IMR-90 (cell line): ENCODE results near the gene PCDHB12. TPM values are rescaled to one million over a fixed set of nuclear protein-coding genes. Genes with fewer than 3 reads are reported as not detected.

ENCODE experiments used
- ATAC-seq: fragments of 200-7000 bp; cut with Tn5 transposase; 2 replicates; pipeline ENCODE4 v1.9.1; 2020; ENCODE audit warnings: low read depth, mild to moderate bottlenecking, moderate library complexity
- BruUV-seq: library from RNA; stranded (reverse); fragments of 400-500 nt; replicated peaks from 2 replicates; lab custom pipeline; 2021; lab: Mats Ljungman, UMichigan
- CTCF ChIA-PET: fragments of 300-600 bp; formaldehyde crosslinking; extraction: SDS; loops from one replicate; lab custom pipeline; 2021; ENCODE audit warnings: antibody characterized with exemption; lab: Yijun Ruan, JAX
- POLR2A ChIA-PET: fragments of 300-600 bp; sonication (Branson Sonifier 250); formaldehyde crosslinking; loops from one replicate; lab custom pipeline; 2022; ENCODE audit warnings: antibody characterized with exemption; ENCODE audit not compliant: unreplicated experiment; lab: Charles Lee
- DNase-seq: peaks from one replicate; pipeline ENCODE4 v3.0.0; 2013
- H2AFZ ChIP-seq: replicated peaks from 2 replicates; pipeline ENCODE3; 2013; ENCODE audit warnings: low read length, mild to moderate bottlenecking; ENCODE audit not compliant: poor library complexity
- H2AK5ac ChIP-seq: 2 replicates; pipeline ENCODE4 v1.6.1; 2013; ENCODE audit warnings: low read depth, low read length, inconsistent platforms
- H2AK9ac ChIP-seq: replicated peaks from 2 replicates; pipeline ENCODE3; 2013; ENCODE audit warnings: mild to moderate bottlenecking, low read depth, low read length, moderate library complexity; ENCODE audit not compliant: poor library complexity
- H2BK120ac ChIP-seq: 2 replicates; pipeline ENCODE4 v1.6.1; 2013; ENCODE audit warnings: low read depth, low read length, inconsistent platforms
- H2BK15ac ChIP-seq: 3 replicates; pipeline ENCODE4 v1.6.1; 2013; ENCODE audit warnings: low read depth, low read length, inconsistent platforms
- H2BK20ac ChIP-seq: 2 replicates; pipeline ENCODE4 v1.6.1; 2013; ENCODE audit warnings: low read depth, mild to moderate bottlenecking, inconsistent platforms, low read length, moderate library complexity
- H2BK5ac ChIP-seq: 2 replicates; pipeline ENCODE4 v1.6.1; 2013; ENCODE audit warnings: mild to moderate bottlenecking, low read depth, low read length, inconsistent platforms; ENCODE audit not compliant: poor library complexity, severe bottlenecking
- H3K14ac ChIP-seq: replicated peaks from 2 replicates; pipeline ENCODE4 v1.6.1; 2013; ENCODE audit warnings: low read depth, low read length, inconsistent platforms
- H3K18ac ChIP-seq: 2 replicates; pipeline ENCODE4 v1.6.1; 2013; ENCODE audit warnings: low read depth, low read length, control low read depth
- H3K23ac ChIP-seq: 2 replicates; pipeline ENCODE4 v1.6.1; 2013; ENCODE audit warnings: low read depth, low read length, inconsistent platforms
- H3K27ac ChIP-seq: 2 replicates; pipeline ENCODE4 v1.5.1; 2013; ENCODE audit warnings: mild to moderate bottlenecking, control low read depth, low read length; ENCODE audit not compliant: insufficient read depth
- H3K27me3 ChIP-seq: 2 replicates; pipeline ENCODE4 v1.6.1; 2013; ENCODE audit warnings: low read length; ENCODE audit not compliant: control insufficient read depth, insufficient read depth
- H3K36me3 ChIP-seq: 2 replicates; pipeline ENCODE4 v1.6.1; 2013; ENCODE audit warnings: low read length, mixed read lengths; ENCODE audit not compliant: control insufficient read depth, insufficient read depth
- H3K4ac ChIP-seq: 2 replicates; pipeline ENCODE4 v1.6.1; 2013; ENCODE audit warnings: low read depth, low read length, inconsistent platforms
- H3K4me1 ChIP-seq: 2 replicates; pipeline ENCODE4 v1.6.1; 2013; ENCODE audit warnings: low read length, mixed read lengths; ENCODE audit not compliant: control insufficient read depth, insufficient read depth
- H3K4me2 ChIP-seq: 2 replicates; pipeline ENCODE4 v1.6.1; 2013; ENCODE audit warnings: low read depth, mild to moderate bottlenecking, control low read depth, low read length, moderate library complexity
- H3K4me3 ChIP-seq: 2 replicates; pipeline ENCODE4 v1.5.1; 2013; ENCODE audit warnings: low read depth, mild to moderate bottlenecking, control low read depth, low read length, moderate library complexity; ENCODE audit not compliant: insufficient read depth
- H3K56ac ChIP-seq: 2 replicates; pipeline ENCODE4 v1.6.1; 2013; ENCODE audit warnings: low read length, inconsistent platforms; ENCODE audit not compliant: insufficient read depth; ENCODE audit errors: extremely low read depth
- H3K79me1 ChIP-seq, 2 experiments: 2 replicates each; pipeline ENCODE4 v1.6.1; 2013; ENCODE audit warnings: low read length in 2 of 2, inconsistent platforms in 1 of 2, low read depth in 1 of 2
- H3K9ac ChIP-seq: 2 replicates; pipeline ENCODE4 v1.6.1; 2013; ENCODE audit warnings: low read depth, low read length, control low read depth
- H3K9me1 ChIP-seq: 2 replicates; pipeline ENCODE4 v1.6.1; 2013; ENCODE audit warnings: low read length, inconsistent platforms; ENCODE audit not compliant: insufficient read depth
- H3K9me3 ChIP-seq: 2 replicates; pipeline ENCODE4 v1.6.1; 2013; ENCODE audit warnings: low read length; ENCODE audit not compliant: control insufficient read depth, insufficient read depth
- H4K20me1 ChIP-seq: 2 replicates; pipeline ENCODE4 v1.6.1; 2013; ENCODE audit warnings: low read length, inconsistent platforms; ENCODE audit not compliant: insufficient read depth
- H4K5ac ChIP-seq: 2 replicates; pipeline ENCODE4 v1.6.1; 2013; ENCODE audit warnings: mild to moderate bottlenecking, low read depth, low read length, control low read depth
- H4K8ac ChIP-seq, 2 experiments: 2 replicates each; pipeline ENCODE4 v1.6.1; 2013; ENCODE audit warnings: low read depth in 2 of 2, low read length in 2 of 2, control low read depth in 1 of 2, inconsistent platforms in 1 of 2
- H4K91ac ChIP-seq: 2 replicates; pipeline ENCODE4 v1.6.1; 2013; ENCODE audit warnings: low read depth, low read length, inconsistent platforms; ENCODE audit not compliant: insufficient read depth
- CEBPB ChIP-seq: IDR thresholded peaks from 2 replicates; pipeline ENCODE4 v1.6.1; 2012; ENCODE audit warnings: low read depth, low read length, improper control_type of control experiment
- CHD1 ChIP-seq: IDR thresholded peaks from 2 replicates; pipeline ENCODE4 v1.6.1; 2012; ENCODE audit warnings: low read depth, low read length, improper control_type of control experiment
- MAFK ChIP-seq: IDR thresholded peaks from 2 replicates; pipeline ENCODE4 v1.6.1; 2012; ENCODE audit warnings: low read depth, low read length, improper control_type of control experiment
- MAZ ChIP-seq: IDR thresholded peaks from 2 replicates; pipeline ENCODE4 v1.6.1; 2012; ENCODE audit warnings: low read depth, mild to moderate bottlenecking, low read length, improper control_type of control experiment, moderate library complexity, borderline replicate concordance
- MXI1 ChIP-seq: IDR thresholded peaks from 2 replicates; pipeline ENCODE4 v1.6.1; 2012; ENCODE audit warnings: low read depth, mild to moderate bottlenecking, low read length, moderate library complexity, borderline replicate concordance
- NFE2L2 ChIP-seq: fragments of 150-350 bp; IDR thresholded peaks from 2 replicates; pipeline ENCODE4 v1.6.1; 2016; ENCODE audit warnings: low read depth, mild to moderate bottlenecking, low read length
- POLR2A ChIP-seq: IDR thresholded peaks from 2 replicates; pipeline ENCODE4 v1.6.1; 2012; ENCODE audit warnings: mild to moderate bottlenecking, low read depth, low read length
- RCOR1 ChIP-seq: IDR thresholded peaks from 2 replicates; pipeline ENCODE4 v1.6.1; 2012; ENCODE audit warnings: mild to moderate bottlenecking, low read length, improper control_type of control experiment; ENCODE audit not compliant: insufficient replicate concordance
- SMC3 ChIP-seq: fragments of 150-350 bp; IDR thresholded peaks from 2 replicates; pipeline ENCODE4 v1.6.1; 2016; ENCODE audit warnings: low read depth, mild to moderate bottlenecking, antibody characterized with exemption, low read length, moderate library complexity
- dilution Hi-C: fragments of 300-500 bp; cut with HindIII; formaldehyde crosslinking; loops from one replicate; pipeline ENCODE4 v1.14.3; 2018; ENCODE audit warnings: low sequenced_read_pairs; ENCODE audit not compliant: unreplicated experiment
- in situ Hi-C: fragments of 300-500 bp; cut with MboI; formaldehyde crosslinking; loops from 3 replicates; pipeline ENCODE4 v1.14.3; 2019; ENCODE audit warnings: low sequenced_read_pairs, inconsistent platforms, mixed read lengths
- intact Hi-C: fragments of 100-400 bp; cut with micrococcal nuclease; formaldehyde crosslinking; loops from 2 replicates; pipeline ENCODE4 v1.10.0; 2022
- polyA plus RNA-seq, 3 experiments: library from polyadenylated mRNA; depleted of rRNA; stranded (reverse); fragments of >200 nt; gene quantifications; 2 replicates each; pipeline ENCODE4 v1.2.3, GENCODE V29; 2012; ENCODE audit warnings: low replicate concordance in 1 of 3
- total RNA-seq: library from RNA; depleted of rRNA; stranded (reverse); fragments of >200 nt; gene quantifications from 2 replicates; pipeline ENCODE4 v1.2.3, GENCODE V29; 2012
- TF ChIP-seq, protein P1 (sequence below): fragments of 150-350 bp; IDR thresholded peaks from 2 replicates; pipeline ENCODE4 v1.6.1; 2016; ENCODE audit warnings: low read depth, mild to moderate bottlenecking, low read length, moderate library complexity, borderline replicate concordance

PCDHB12 gene
- total and polyA plus RNA-seq, 2 of the 4 experiments (the other 2 are of a cell fraction): 0.09 to 0.18 TPM

- no peak overlapping the region for H3K14ac ChIP-seq
- H3K9ac ChIP-seq: no peak overlapping the region
- no peak overlapping the region for H3K4me2 ChIP-seq
- BruUV-seq: no TSS peak
- no peaks in the 10 kb centered on the region for H4K20me1 ChIP-seq
- H3K4me1 ChIP-seq: no peaks in the 10 kb centered on the region
- H2BK120ac ChIP-seq: no peak overlapping the region
- H3K27ac ChIP-seq: no peak overlapping the region
- H3K4ac ChIP-seq: no peak overlapping the region
- H2AK9ac ChIP-seq: no peak overlapping the region
- H3K18ac ChIP-seq: no peak overlapping the region
- no peaks in the 10 kb centered on the region for H3K79me1 ChIP-seq
- H2BK5ac ChIP-seq: no peak overlapping the region
- intact Hi-C loops: no loop called here
- ChIA-PET POLR2A (no interaction called here), CTCF (no interaction called here)
- TF ChIP-seq NFE2L2 (no peak), POLR2A (no peak), CHD1 (no peak), MXI1 (no peak), MAFK (no peak), RCOR1 (no peak), CEBPB (no peak), SMC3 (no peak), MAZ (no peak)
- TF ChIP-seq, protein P1, sequence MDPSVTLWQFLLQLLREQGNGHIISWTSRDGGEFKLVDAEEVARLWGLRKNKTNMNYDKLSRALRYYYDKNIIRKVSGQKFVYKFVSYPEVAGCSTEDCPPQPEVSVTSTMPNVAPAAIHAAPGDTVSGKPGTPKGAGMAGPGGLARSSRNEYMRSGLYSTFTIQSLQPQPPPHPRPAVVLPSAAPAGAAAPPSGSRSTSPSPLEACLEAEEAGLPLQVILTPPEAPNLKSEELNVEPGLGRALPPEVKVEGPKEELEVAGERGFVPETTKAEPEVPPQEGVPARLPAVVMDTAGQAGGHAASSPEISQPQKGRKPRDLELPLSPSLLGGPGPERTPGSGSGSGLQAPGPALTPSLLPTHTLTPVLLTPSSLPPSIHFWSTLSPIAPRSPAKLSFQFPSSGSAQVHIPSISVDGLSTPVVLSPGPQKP: no peak
- H3K23ac ChIP-seq: no peak overlapping the region
- H2BK15ac ChIP-seq: no peak overlapping the region
- no peak overlapping the region for H4K5ac ChIP-seq
- no peak overlapping the region for H2AK5ac ChIP-seq
- H3K27me3 ChIP-seq: no peaks in the 10 kb centered on the region
- peaks cover 40% of the 10 kb centered on the region for H3K9me3 ChIP-seq
- no peak overlapping the region for H3K56ac ChIP-seq
- no peaks in the 10 kb centered on the region for H3K36me3 ChIP-seq
- H3K4me3 ChIP-seq: no peak overlapping the region
- H3K9me1 ChIP-seq: no peaks in the 10 kb centered on the region
- no peak for DNase-seq
- H2BK20ac ChIP-seq: no peak overlapping the region
- no peak overlapping the region for H4K91ac ChIP-seq
- no peak overlapping the region for H4K8ac ChIP-seq
- ATAC-seq: no peak
- H2AFZ ChIP-seq: no peak overlapping the region
- dilution Hi-C loops: no loop called here
- in situ Hi-C loops: no loop called here
These were observed 50.4 kb downstream of the PCDHB12 start for GRCh38 chr5:141258948-141259347.
